SK-N-SH treated with all-trans-retinoic acid at 6 μM for 48 hours (cell line): ENCODE data around the gene FKBP11.
A peak's percentile ranks its signal among the peaks of the same experiment; 100 is the strongest.

Experiments
- ATAC-seq: fragments of 200-7000 bp; cut with Tn5 transposase; 3 replicates; pipeline ENCODE4 v1.9.1; 2020; ENCODE audit warnings: mild to moderate bottlenecking, moderate library complexity
- ARNTL ChIP-seq: fragments of 450-650 bp; formaldehyde crosslinking; IDR thresholded peaks from 2 replicates; pipeline ENCODE4 v1.5.0; 2020; ENCODE audit warnings: low read depth, mild to moderate bottlenecking, moderate library complexity, borderline replicate concordance
- BACH2 ChIP-seq: fragments of 250-450 bp; sonication (Bioruptor Pico); IDR thresholded peaks from 2 replicates; pipeline ENCODE4 v1.9.0; 2021; ENCODE audit warnings: mild to moderate bottlenecking, borderline replicate concordance
- CREB5 ChIP-seq: fragments of 250-450 bp; sonication (Bioruptor Pico); IDR thresholded peaks from 2 replicates; pipeline ENCODE4 v1.5.1; 2020; ENCODE audit warnings: low read depth, mild to moderate bottlenecking, moderate library complexity
- CSRNP3 ChIP-seq: fragments of 250-450 bp; sonication (Bioruptor Pico); IDR thresholded peaks from 2 replicates; pipeline ENCODE4 v1.5.1; 2021; ENCODE audit warnings: mild to moderate bottlenecking, moderate library complexity
- ESRRG ChIP-seq: fragments of 250-450 bp; sonication (Bioruptor Pico); IDR thresholded peaks from 2 replicates; pipeline ENCODE4 v1.6.1; 2021; ENCODE audit warnings: mild to moderate bottlenecking
- GLIS3 ChIP-seq: fragments of 250-450 bp; sonication (Bioruptor Pico); IDR thresholded peaks from 2 replicates; pipeline ENCODE4 v1.5.0; 2020; ENCODE audit warnings: mild to moderate bottlenecking, moderate library complexity
- ISL1 ChIP-seq: fragments of 250-450 bp; sonication (Bioruptor Pico); IDR thresholded peaks from 2 replicates; pipeline ENCODE4 v2.1.2; 2022; ENCODE audit warnings: mild to moderate bottlenecking, moderate library complexity
- OSR1 ChIP-seq: fragments of 250-450 bp; sonication (Bioruptor Pico); IDR thresholded peaks from 2 replicates; pipeline ENCODE4 v1.8.0; 2022; ENCODE audit warnings: moderate library complexity, mild to moderate bottlenecking, inconsistent platforms
- PATZ1 ChIP-seq: fragments of 250-450 bp; sonication (Bioruptor Pico); IDR thresholded peaks from 2 replicates; pipeline ENCODE4 v1.8.0; 2020; ENCODE audit warnings: mild to moderate bottlenecking, moderate library complexity, borderline replicate concordance
- POU6F1 ChIP-seq: fragments of 250-450 bp; sonication (Bioruptor Pico); IDR thresholded peaks from 2 replicates; pipeline ENCODE4 v1.8.0; 2021; ENCODE audit warnings: low read depth, mild to moderate bottlenecking, moderate library complexity, borderline replicate concordance
- PPARA ChIP-seq: fragments of 250-450 bp; sonication (Bioruptor Pico); IDR thresholded peaks from 2 replicates; pipeline ENCODE4 v1.5.0; 2020; ENCODE audit warnings: mild to moderate bottlenecking, borderline replicate concordance
- SNAI2 ChIP-seq: fragments of 250-450 bp; sonication (Bioruptor Pico); IDR thresholded peaks from 2 replicates; pipeline ENCODE4 v1.5.0; 2020; ENCODE audit warnings: mild to moderate bottlenecking, moderate library complexity
- TCF4 ChIP-seq: fragments of 250-450 bp; sonication (Bioruptor Pico); IDR thresholded peaks from 2 replicates; pipeline ENCODE4 v1.8.0; 2021; ENCODE audit warnings: mild to moderate bottlenecking, moderate library complexity, borderline replicate concordance
- TOX ChIP-seq: fragments of 250-450 bp; sonication (Bioruptor Pico); IDR thresholded peaks from 2 replicates; pipeline ENCODE4 v1.8.0; 2021; ENCODE audit warnings: mild to moderate bottlenecking, moderate library complexity, borderline replicate concordance
- TSHZ2 ChIP-seq: fragments of 250-450 bp; sonication (Bioruptor Pico); IDR thresholded peaks from 2 replicates; pipeline ENCODE4 v1.5.0; 2020; ENCODE audit warnings: mild to moderate bottlenecking, moderate library complexity
- ZC3H10 ChIP-seq: fragments of 250-450 bp; sonication (Bioruptor Pico); IDR thresholded peaks from 2 replicates; pipeline ENCODE4 v1.5.1; 2021; ENCODE audit warnings: mild to moderate bottlenecking, moderate library complexity
- ZFP3 ChIP-seq: fragments of 250-450 bp; sonication (Bioruptor Pico); IDR thresholded peaks from 2 replicates; pipeline ENCODE4 v1.5.0; 2020; ENCODE audit warnings: mild to moderate bottlenecking, moderate library complexity
- ZFP30 ChIP-seq: fragments of 450-650 bp; formaldehyde crosslinking; IDR thresholded peaks from 2 replicates; pipeline ENCODE4 v1.5.0; 2022; ENCODE audit warnings: mild to moderate bottlenecking, moderate library complexity
- ZNF70 ChIP-seq: fragments of 450-650 bp; formaldehyde crosslinking; IDR thresholded peaks from 2 replicates; pipeline ENCODE4 v1.5.0; 2020; ENCODE audit warnings: mild to moderate bottlenecking, moderate library complexity

The FKBP11 gene

GRCh38 chr12:48970702-48971334 lies 45.5 kb upstream of the FKBP11 start:
- TF ChIP-seq TCF4 (CRISPR knock-in tag) (no peak), ESRRG (CRISPR knock-in tag) (no peak), PATZ1 (CRISPR knock-in tag) (no peak), ZNF70 (CRISPR knock-in tag) (no peak), ISL1 (CRISPR knock-in tag) (no peak), ZFP30 (CRISPR knock-in tag) (no peak), POU6F1 (CRISPR knock-in tag) (no peak), TOX (CRISPR knock-in tag) (no peak), SNAI2 (CRISPR knock-in tag) (no peak), CREB5 (CRISPR knock-in tag) (no peak), ARNTL (CRISPR knock-in tag) (no peak), BACH2 (CRISPR knock-in tag) (no peak), GLIS3 (CRISPR knock-in tag) (no peak), CSRNP3 (CRISPR knock-in tag) (no peak), ZC3H10 (CRISPR knock-in tag) (no peak), ZFP3 (CRISPR knock-in tag) (no peak)
- ATAC-seq: no peak

GRCh38 chr12:48969833-48970701 lies 44.8 kb upstream of the FKBP11 start:
- peak; percentile 17; the same call in 2 of the 3 replicates for ATAC-seq
- TF ChIP-seq TSHZ2 (CRISPR knock-in tag) (no peak), TCF4 (CRISPR knock-in tag) (no peak), CSRNP3 (CRISPR knock-in tag) (no peak), ARNTL (CRISPR knock-in tag) (no peak), ISL1 (CRISPR knock-in tag) (no peak), PPARA (no peak), ZFP30 (CRISPR knock-in tag) (no peak), OSR1 (CRISPR knock-in tag) (no peak), GLIS3 (CRISPR knock-in tag) (no peak), ZFP3 (CRISPR knock-in tag) (no peak)
